Activated naive CD8-positive, alpha-beta T cell treated with anti-CD3 and anti-CD28 coated beads, Interleukin-2, amount 50 U/mL, for 24 hours (primary cell): ENCODE measurements around the gene ASMTL.
A peak's percentile ranks its signal among the peaks of the same experiment; 100 is the strongest.
"Not testable (repeated sequence)": the region's sequence is repeated elsewhere in the genome, so short reads cannot be mapped to it uniquely, and the experiment has no call there.

Source experiments
- ATAC-seq: fragments of 150-1000 bp; cut with Tn5 transposase; one replicate; pipeline ENCODE4 v1.10.0; 2021
- DNase-seq: peaks from one replicate; pipeline ENCODE4 v3.0.0; 2021
- H3K27ac Mint-ChIP-seq: one replicate; pipeline ENCODE4 v1.8.0; 2021; ENCODE audit warnings: mild to moderate bottlenecking, mixed read lengths
- H3K27me3 Mint-ChIP-seq: one replicate; pipeline ENCODE4 v1.8.0; 2021; ENCODE audit warnings: mixed read lengths
- H3K36me3 Mint-ChIP-seq: one replicate; pipeline ENCODE4 v1.8.0; 2021; ENCODE audit warnings: low read depth, mixed read lengths
- H3K4me1 Mint-ChIP-seq: one replicate; pipeline ENCODE4 v1.8.0; 2021; ENCODE audit warnings: mixed read lengths
- H3K4me3 Mint-ChIP-seq: one replicate; pipeline ENCODE4 v1.8.0; 2021; ENCODE audit warnings: mild to moderate bottlenecking, moderate library complexity, mixed read lengths
- H3K9me3 Mint-ChIP-seq: one replicate; pipeline ENCODE4 v1.8.0; 2021; ENCODE audit warnings: mixed read lengths

Gene ASMTL

GRCh38 chrX:1421433-1422134 is 31.1 kb downstream of the ASMTL start:
- Mint-ChIP-seq H3K27me3 (no peaks in the 10 kb centered on the region), H3K4me1 (no peaks in the 10 kb centered on the region), H3K9me3 (peaks cover 13% of the 10 kb centered on the region), H3K4me3 (no peak overlapping the region), H3K36me3 (peaks cover 55% of the 10 kb centered on the region), H3K27ac (no peak overlapping the region)
- no peak for DNase-seq
- no peak for ATAC-seq

DNA sequence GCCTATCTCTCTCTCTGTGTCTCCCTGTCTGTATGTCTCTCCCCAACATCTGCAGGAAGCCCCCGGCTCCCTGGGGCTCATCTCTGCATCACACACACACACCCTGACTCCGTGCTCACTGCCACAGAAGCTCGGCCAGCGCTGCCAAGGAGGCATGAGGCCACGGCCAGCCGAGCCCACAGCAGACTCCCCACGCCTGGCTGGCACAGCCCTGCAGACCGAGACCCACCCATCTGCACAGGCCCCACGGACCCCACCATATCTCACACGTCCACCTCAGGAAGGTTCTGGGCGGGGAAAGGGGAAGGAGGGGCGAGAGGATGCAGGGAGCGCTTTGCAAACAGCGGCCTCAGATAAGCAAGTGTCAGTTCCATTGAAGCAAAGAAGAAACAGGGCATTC is 32.3 kb downstream of the ASMTL start:
- Mint-ChIP-seq H3K4me1 (no peaks in the 10 kb centered on the region), H3K9me3 (peaks cover 13% of the 10 kb centered on the region), H3K27ac (no peak overlapping the region), H3K27me3 (no peaks in the 10 kb centered on the region), H3K36me3 (peaks cover 55% of the 10 kb centered on the region), H3K4me3 (no peak overlapping the region)
- no peak for DNase-seq
- no peak for ATAC-seq

- H3K27me3 Mint-ChIP-seq = no peaks in the 10 kb centered on the region
- ATAC-seq (peak; percentile 6), DNase-seq (no peak)
- no peaks in the 10 kb centered on the region for H3K4me1 Mint-ChIP-seq
- peak overlapping the region; percentile 20 for H3K27ac Mint-ChIP-seq
- peaks cover 50% of the 10 kb centered on the region for H3K36me3 Mint-ChIP-seq
- H3K4me3 Mint-ChIP-seq = no peak overlapping the region
- peaks cover 9% of the 10 kb centered on the region for H3K9me3 Mint-ChIP-seq
These were observed 33.0 kb downstream of the ASMTL start for GRCh38 chrX:1419545-1420355.

- no peak overlapping the region for H3K27ac Mint-ChIP-seq
- no peaks in the 10 kb centered on the region for H3K4me1 Mint-ChIP-seq
These were observed 33.7 kb downstream of the ASMTL start for GRCh38 chrX:1418901-1419544.

DNA sequence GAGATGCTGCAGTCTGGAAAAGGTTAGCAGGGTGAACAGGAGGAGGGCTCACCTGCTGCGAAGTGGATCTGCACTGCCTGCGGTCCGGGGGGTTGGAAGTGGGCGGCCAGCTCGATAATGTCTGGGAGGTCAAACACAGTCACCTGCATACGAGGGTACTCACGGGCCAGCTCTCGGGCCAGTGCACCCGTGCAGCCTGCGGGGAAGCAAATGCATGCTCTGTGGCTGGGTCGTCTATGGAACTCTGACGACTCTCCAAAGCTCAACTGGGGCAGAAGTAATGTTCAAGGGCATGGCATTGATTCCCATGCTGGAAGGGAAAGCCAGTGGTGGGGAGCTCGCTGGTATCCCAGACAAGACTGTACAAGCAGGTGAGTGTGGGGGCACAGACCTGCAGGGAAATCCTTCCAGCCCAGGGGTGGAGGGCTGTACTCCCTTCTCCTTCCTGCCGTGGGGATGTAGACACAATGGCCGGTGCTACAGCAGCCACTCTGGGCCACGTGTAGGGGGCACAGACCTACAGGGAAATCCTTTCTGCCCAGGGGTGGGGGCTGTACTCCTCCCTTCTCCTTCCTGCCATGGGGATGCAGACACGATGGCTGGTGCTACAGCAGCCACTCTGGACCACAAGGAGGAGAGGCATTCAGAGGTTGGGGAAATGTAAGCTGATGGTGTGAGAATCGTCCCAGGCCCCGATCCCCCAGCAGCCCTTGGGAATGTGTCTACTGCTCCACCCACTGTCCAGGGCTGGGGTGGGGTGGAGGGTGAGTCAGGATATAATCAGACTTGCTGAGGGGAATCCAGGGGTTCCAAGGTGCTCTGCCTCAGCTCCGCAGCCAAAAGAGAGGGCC is 34.6 kb downstream of the ASMTL start:
- Mint-ChIP-seq H3K36me3 (peaks cover 47% of the 10 kb centered on the region), H3K27me3 (no peaks in the 10 kb centered on the region), H3K4me3 (no peak overlapping the region), H3K9me3 (peaks cover 3% of the 10 kb centered on the region), H3K4me1 (no peaks in the 10 kb centered on the region), H3K27ac (peak overlapping the region; percentile 21)
- ATAC-seq = no peak
- no peak for DNase-seq

More at GRCh38 chrX:1418901-1419544, 33.7 kb downstream of the ASMTL start:
- no peak for DNase-seq
- ATAC-seq = peak; percentile 8
- Mint-ChIP-seq H3K4me3 (no peak overlapping the region), H3K27me3 (no peaks in the 10 kb centered on the region), H3K9me3 (peaks cover 3% of the 10 kb centered on the region), H3K36me3 (peaks cover 48% of the 10 kb centered on the region)

DNA sequence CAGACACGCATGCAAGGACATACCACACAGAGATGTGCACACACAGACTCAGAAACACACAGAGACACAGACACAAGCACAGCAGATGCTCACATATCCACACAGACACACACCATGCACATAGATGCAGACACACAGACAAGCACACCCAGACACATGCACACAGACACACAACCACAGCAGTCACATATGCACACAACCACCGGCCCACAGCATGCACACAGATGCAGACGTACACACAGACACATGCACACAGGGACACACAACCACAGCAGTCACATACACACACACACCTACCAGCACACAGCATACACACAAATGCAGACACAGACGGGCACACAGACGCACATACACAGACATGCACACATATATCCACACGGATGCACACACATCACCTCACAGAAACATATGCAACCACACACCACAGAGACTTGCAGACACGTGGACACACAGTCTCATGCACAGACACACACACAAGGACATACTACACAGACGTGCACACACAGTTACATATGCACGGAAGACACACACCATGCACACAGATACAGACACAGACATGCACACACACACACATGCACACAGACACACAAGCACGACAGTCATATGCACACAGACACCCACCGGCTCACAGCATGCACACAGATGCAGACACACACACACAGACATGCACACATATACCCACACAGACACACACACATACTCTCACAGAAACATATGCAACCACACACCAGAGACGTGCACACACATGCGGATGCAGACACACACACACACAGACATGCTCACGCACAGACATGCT is 35.5 kb downstream of the ASMTL start:
- Mint-ChIP-seq H3K4me1 (no peaks in the 10 kb centered on the region), H3K4me3 (no peak overlapping the region), H3K9me3 (no peaks in the 10 kb centered on the region), H3K27ac (no peak overlapping the region), H3K36me3 (peaks cover 48% of the 10 kb centered on the region), H3K27me3 (no peaks in the 10 kb centered on the region)
- no peak for ATAC-seq
- DNase-seq = no peak

- DNase-seq (no peak), ATAC-seq (no peak)
- no peak overlapping the region for H3K27ac Mint-ChIP-seq
- H3K4me1 Mint-ChIP-seq = no peaks in the 10 kb centered on the region
- no peaks in the 10 kb centered on the region for H3K9me3 Mint-ChIP-seq
- peaks cover 47% of the 10 kb centered on the region for H3K36me3 Mint-ChIP-seq
- no peaks in the 10 kb centered on the region for H3K27me3 Mint-ChIP-seq
- H3K4me3 Mint-ChIP-seq = no peak overlapping the region
These were observed 36.4 kb downstream of the ASMTL start for GRCh38 chrX:1416327-1416784.

DNA sequence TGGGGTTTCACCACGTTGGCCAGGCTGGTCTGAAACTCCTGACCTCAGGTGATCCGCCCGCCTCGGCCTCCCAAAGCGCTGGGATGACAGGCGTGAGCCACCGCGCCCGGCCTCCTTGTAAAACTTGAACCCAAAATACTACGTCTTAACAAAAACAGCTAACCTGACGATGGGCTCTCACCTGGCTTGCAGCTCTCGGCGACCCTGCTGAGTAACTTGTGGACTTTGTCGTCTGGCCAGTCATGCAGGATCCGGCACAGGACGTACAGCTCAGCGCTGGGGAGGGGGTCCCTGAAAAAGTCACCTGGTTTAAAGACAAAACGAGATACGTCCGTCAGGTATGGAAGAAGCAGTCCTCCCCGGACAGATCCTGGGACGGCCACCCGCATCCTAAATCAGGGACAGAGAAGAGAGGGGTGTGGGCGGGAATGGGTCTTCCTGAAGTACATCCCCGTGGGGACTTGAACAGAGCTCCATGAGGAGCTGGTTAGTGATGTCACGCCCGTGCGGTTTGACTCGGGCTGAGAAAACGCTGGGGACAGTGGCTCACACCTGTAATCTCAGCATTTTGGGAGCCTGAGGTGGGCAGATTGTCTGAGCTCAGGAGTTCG is 40.1 kb downstream of the ASMTL start:
- DNase-seq (no peak), ATAC-seq (no peak)
- Mint-ChIP-seq H3K4me3 (no peak overlapping the region), H3K4me1 (no peaks in the 10 kb centered on the region), H3K36me3 (peaks cover 32% of the 10 kb centered on the region), H3K27ac (no peak overlapping the region), H3K27me3 (no peaks in the 10 kb centered on the region), H3K9me3 (no peaks in the 10 kb centered on the region)

GRCh38 chrX:1411326-1411725 is 41.4 kb downstream of the ASMTL start:
- Mint-ChIP-seq H3K4me3 (no peak overlapping the region), H3K9me3 (no peaks in the 10 kb centered on the region), H3K27me3 (no peaks in the 10 kb centered on the region), H3K36me3 (peaks cover 32% of the 10 kb centered on the region), H3K4me1 (no peaks in the 10 kb centered on the region), H3K27ac (no peak overlapping the region)
- no peak for ATAC-seq
- DNase-seq = no peak

- Mint-ChIP-seq H3K27me3 (no peaks in the 10 kb centered on the region), H3K4me1 (no peaks in the 10 kb centered on the region), H3K9me3 (no peaks in the 10 kb centered on the region), H3K36me3 (peaks cover 11% of the 10 kb centered on the region), H3K4me3 (no peak overlapping the region), H3K27ac (no peak overlapping the region)
- DNase-seq (no peak), ATAC-seq (no peak)
These were observed 45.7 kb downstream of the ASMTL start for GRCh38 chrX:1407035-1407434.

- H3K36me3 Mint-ChIP-seq, H3K4me1 Mint-ChIP-seq, H3K9me3 Mint-ChIP-seq, H3K27ac Mint-ChIP-seq, H3K27me3 Mint-ChIP-seq, DNase-seq, H3K4me3 Mint-ChIP-seq, ATAC-seq: not testable (repeated sequence)
These were observed 46.9 kb downstream of the ASMTL start for GRCh38 chrX:1405769-1406168.

DNA sequence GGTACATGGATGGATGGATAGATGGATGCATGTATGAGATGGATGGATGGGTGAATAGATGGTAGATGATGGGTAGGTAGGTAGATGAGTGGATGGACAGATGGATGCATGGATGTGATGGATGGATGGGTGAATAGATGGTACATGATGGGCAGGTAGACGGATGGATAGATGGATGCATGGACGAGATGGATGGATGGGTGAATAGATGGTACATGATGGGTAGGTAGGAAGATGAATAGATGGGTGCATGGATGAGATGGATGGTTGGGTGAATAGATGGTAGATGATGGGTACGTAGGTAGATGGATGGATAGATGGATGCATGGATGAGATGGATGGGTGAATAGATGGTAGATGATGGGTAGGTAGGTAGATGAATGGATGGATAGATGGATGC is 48.8 kb downstream of the ASMTL start:
- H3K4me1 Mint-ChIP-seq, H3K9me3 Mint-ChIP-seq, ATAC-seq, H3K27ac Mint-ChIP-seq, H3K27me3 Mint-ChIP-seq, H3K36me3 Mint-ChIP-seq, DNase-seq, H3K4me3 Mint-ChIP-seq: not testable (repeated sequence)

GRCh38 chrX:1403228-1403627 is 49.5 kb downstream of the ASMTL start:
- Mint-ChIP-seq H3K27ac (no peak overlapping the region), H3K9me3 (no peaks in the 10 kb centered on the region), H3K36me3 (peaks cover 1% of the 10 kb centered on the region), H3K27me3 (no peaks in the 10 kb centered on the region), H3K4me1 (no peaks in the 10 kb centered on the region), H3K4me3 (no peak overlapping the region)
- ATAC-seq (no peak), DNase-seq (no peak)
